HG02884 (cell line): ENCODE measurements around the gene GGACT.
"Not testable (repeated sequence)": the region's sequence is repeated elsewhere in the genome, so short reads cannot be mapped to it uniquely, and the experiment has no call there.

ENCODE experiments used
- ATAC-seq: cut with Tn5 transposase; IDR thresholded peaks from one replicate; pipeline ENCODE4 v1.9.1; 2021; ENCODE audit warnings: mild to moderate bottlenecking, moderate library complexity; ENCODE audit not compliant: unreplicated experiment

Gene GGACT

GRCh38 chr13:100601716-100602115 is 13.1 kb upstream of the GGACT start:
- no peak for ATAC-seq

- ATAC-seq: no peak
Observed at GRCh38 chr13:100600915-100601314, 12.3 kb upstream of the GGACT start.

GRCh38 chr13:100600461-100600860 is 11.9 kb upstream of the GGACT start:
- ATAC-seq: no peak

GRCh38 chr13:100597253-100597652 is 8.7 kb upstream of the GGACT start:
- ATAC-seq: no peak

GRCh38 chr13:100596516-100596915 is 7.9 kb upstream of the GGACT start:
- no peak for ATAC-seq

GRCh38 chr13:100594731-100595130 is 6.1 kb upstream of the GGACT start:
- no peak for ATAC-seq

- ATAC-seq: no peak
Observed at GRCh38 chr13:100594255-100594654, 5.7 kb upstream of the GGACT start.

- ATAC-seq: no peak
Observed at GRCh38 chr13:100589178-100589725, 663 bp upstream of the GGACT start.

- no peak for ATAC-seq
Observed at GRCh38 chr13:100584896-100585295, 3.7 kb downstream of the GGACT start.

- ATAC-seq: no peak
Observed at GRCh38 chr13:100581504-100581903, 7.1 kb downstream of the GGACT start.

- ATAC-seq: no peak
Observed at GRCh38 chr13:100581030-100581429, 7.6 kb downstream of the GGACT start.

GRCh38 chr13:100580045-100580444 is 8.5 kb downstream of the GGACT start:
- no peak for ATAC-seq

GRCh38 chr13:100577239-100577638 is 11.3 kb downstream of the GGACT start:
- not testable (repeated sequence) for ATAC-seq

- peak; percentile 99 for ATAC-seq
Observed at GRCh38 chr13:100573121-100573520, 15.5 kb downstream of the GGACT start.

- ATAC-seq: no peak
Observed at GRCh38 chr13:100566543-100566942, 22.0 kb downstream of the GGACT start.

- no peak for ATAC-seq
Observed at GRCh38 chr13:100565286-100565685, 23.3 kb downstream of the GGACT start.

- no peak for ATAC-seq
Observed at GRCh38 chr13:100564444-100565223, 24.0 kb downstream of the GGACT start.

- ATAC-seq: no peak
Observed at GRCh38 chr13:100563779-100564178, 24.8 kb downstream of the GGACT start.

- no peak for ATAC-seq
Observed at GRCh38 chr13:100561599-100562204, 26.9 kb downstream of the GGACT start.

- no peak for ATAC-seq
Observed at GRCh38 chr13:100561158-100561499, 27.5 kb downstream of the GGACT start.

GRCh38 chr13:100560498-100561157 is 28.0 kb downstream of the GGACT start:
- no peak for ATAC-seq

- no peak for ATAC-seq
Observed at GRCh38 chr13:100559886-100560285, 28.7 kb downstream of the GGACT start.
